Measurements from ENCODE around the gene EML2.

EML2 gene

GRCh38 chr19:45577111-45577905 lies 61.9 kb downstream of the EML2 start:
- no peak for DNase-seq (ENCODE audit: low spot score)

DNA sequence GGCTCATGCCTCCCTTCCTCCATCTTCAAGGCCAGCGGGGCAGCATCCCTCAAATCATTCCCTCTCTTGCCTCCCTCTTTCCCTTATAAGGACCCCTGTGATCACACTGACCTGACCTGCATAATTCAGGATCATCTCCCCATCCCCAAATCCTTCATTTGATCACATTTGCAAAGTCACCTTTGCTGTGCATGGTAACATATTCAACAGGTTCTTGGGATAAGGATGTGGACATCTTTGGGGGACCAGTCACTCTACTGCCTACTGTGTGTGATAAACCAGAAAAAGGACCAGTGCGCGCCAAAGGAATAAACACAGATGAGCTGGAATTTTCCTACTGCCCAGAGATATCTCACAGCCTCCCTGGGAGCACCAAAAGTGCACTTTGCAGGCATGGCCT lies 62.5 kb downstream of the EML2 start:
- DNase-seq (ENCODE audit: low spot score) = no peak
- TF ChIP-seq, protein P1, sequence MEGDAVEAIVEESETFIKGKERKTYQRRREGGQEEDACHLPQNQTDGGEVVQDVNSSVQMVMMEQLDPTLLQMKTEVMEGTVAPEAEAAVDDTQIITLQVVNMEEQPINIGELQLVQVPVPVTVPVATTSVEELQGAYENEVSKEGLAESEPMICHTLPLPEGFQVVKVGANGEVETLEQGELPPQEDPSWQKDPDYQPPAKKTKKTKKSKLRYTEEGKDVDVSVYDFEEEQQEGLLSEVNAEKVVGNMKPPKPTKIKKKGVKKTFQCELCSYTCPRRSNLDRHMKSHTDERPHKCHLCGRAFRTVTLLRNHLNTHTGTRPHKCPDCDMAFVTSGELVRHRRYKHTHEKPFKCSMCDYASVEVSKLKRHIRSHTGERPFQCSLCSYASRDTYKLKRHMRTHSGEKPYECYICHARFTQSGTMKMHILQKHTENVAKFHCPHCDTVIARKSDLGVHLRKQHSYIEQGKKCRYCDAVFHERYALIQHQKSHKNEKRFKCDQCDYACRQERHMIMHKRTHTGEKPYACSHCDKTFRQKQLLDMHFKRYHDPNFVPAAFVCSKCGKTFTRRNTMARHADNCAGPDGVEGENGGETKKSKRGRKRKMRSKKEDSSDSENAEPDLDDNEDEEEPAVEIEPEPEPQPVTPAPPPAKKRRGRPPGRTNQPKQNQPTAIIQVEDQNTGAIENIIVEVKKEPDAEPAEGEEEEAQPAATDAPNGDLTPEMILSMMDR (IDR thresholded peaks at IDR 0.05; ENCODE audit: borderline replicate concordance, control extremely low read depth, extremely low read depth, insufficient read depth, missing control alignments) = no peak
- in situ Hi-C loops (cut with MboI; ENCODE audit: low sequenced_read_pairs, unreplicated experiment) = no loop called here

More at GRCh38 chr19:45577111-45577905, 61.9 kb downstream of the EML2 start:
- in situ Hi-C loops (cut with MboI; ENCODE audit: low sequenced_read_pairs, unreplicated experiment) = no loop called here
- TF ChIP-seq, protein P1 (IDR thresholded peaks at IDR 0.05; ENCODE audit: borderline replicate concordance, control extremely low read depth, extremely low read depth, insufficient read depth, missing control alignments) = no peak

DNA sequence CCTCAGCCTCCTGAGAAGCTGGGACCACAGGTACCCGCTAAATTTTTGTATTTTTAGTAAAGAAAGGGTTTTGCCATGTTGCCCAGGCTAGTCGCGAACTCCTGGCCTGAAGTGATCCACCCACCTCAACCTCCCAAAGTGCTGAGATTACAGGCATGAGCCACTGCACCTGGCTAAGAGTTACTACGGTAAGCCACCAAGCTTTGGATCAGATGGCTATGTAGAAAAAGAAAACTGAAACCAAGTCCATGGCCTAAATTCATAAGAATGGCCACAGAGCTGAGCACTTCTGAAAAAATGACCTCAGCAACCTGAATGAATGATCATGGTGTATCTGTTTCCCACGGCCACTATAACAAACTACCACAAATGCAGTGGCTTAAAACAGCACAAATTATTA lies 64.0 kb downstream of the EML2 start:
- DNase-seq (ENCODE audit: low spot score) = peak; percentile 75
- in situ Hi-C loops (cut with MboI; ENCODE audit: low sequenced_read_pairs, unreplicated experiment) = no loop called here
- TF ChIP-seq, protein P1 (IDR thresholded peaks at IDR 0.05; ENCODE audit: borderline replicate concordance, control extremely low read depth, extremely low read depth, insufficient read depth, missing control alignments) = no peak

DNA sequence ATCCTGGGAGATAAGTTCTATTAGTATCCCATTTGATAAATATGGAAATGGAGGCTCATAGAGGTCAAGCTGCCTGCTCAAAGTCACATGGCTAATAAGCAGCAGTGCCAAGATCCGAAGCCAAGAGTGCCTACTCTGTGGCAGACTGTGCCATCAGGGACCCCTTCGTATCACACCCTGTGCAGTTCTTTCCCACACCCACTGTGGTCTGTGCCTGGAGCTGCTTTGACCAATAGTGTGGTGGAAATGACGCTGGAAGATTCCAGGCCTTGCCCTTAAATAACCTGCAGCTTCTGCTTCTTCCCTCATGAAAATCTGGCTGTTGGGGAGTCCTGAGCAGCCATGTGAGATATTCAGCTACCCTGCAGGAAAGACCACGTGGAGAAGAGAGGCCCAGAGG lies 64.7 kb downstream of the EML2 start:
- DNase-seq (ENCODE audit: low spot score) = no peak
- TF ChIP-seq, protein P1 (IDR thresholded peaks at IDR 0.05; ENCODE audit: borderline replicate concordance, control extremely low read depth, extremely low read depth, insufficient read depth, missing control alignments) = no peak
- in situ Hi-C loops (cut with MboI; ENCODE audit: low sequenced_read_pairs, unreplicated experiment) = no loop called here

- TF ChIP-seq, protein P1 (IDR thresholded peaks at IDR 0.05; ENCODE audit: borderline replicate concordance, control extremely low read depth, extremely low read depth, insufficient read depth, missing control alignments) = no peak
- DNase-seq (ENCODE audit: low spot score) = no peak
These were observed 67.6 kb downstream of the EML2 start for GRCh38 chr19:45571457-45572220.

GRCh38 chr19:45569619-45570421 lies 69.4 kb downstream of the EML2 start:
- DNase-seq (ENCODE audit: low spot score) = peak; percentile 73
- in situ Hi-C loops (cut with MboI; ENCODE audit: low sequenced_read_pairs, unreplicated experiment) = loop anchor here (10.0 kb wide), 1 partner anchor 135 kb away; no protein-coding TSS in a partner anchor
- TF ChIP-seq, protein P1 (IDR thresholded peaks at IDR 0.05; ENCODE audit: borderline replicate concordance, control extremely low read depth, extremely low read depth, insufficient read depth, missing control alignments) = peak; percentile 88

More at GRCh38 chr19:45571457-45572220, 67.6 kb downstream of the EML2 start:
- in situ Hi-C loops (cut with MboI; ENCODE audit: low sequenced_read_pairs, unreplicated experiment) = no loop called here

All from GM13976 (cell line).